ENCODE data around the gene TRAF7. TPM values are rescaled to one million over a fixed set of nuclear protein-coding genes. Genes with fewer than 3 reads are reported as not detected.
A peak's percentile ranks its signal among the peaks of the same experiment; 100 is the strongest.

The TRAF7 gene
- total RNA-seq, 4 donors from 2014 or later = 42.6 to 64.5 (median 54.3) TPM

GRCh38 chr16:2165861-2166260 is 10.3 kb downstream of the TRAF7 start:
- DNase-seq (ENCODE audit: extremely low spot score) = no peak
- H3K27me3 ChIP-seq = no peaks in the 10 kb centered on the region
- WGBS = 91% methylated on average over 11 of the region's 12 CpGs
- intact Hi-C loops (cut with DNase I) = no loop called here
- TF ChIP-seq POLR2A (IDR thresholded peaks at IDR 0.05; ENCODE audit: low read depth) (no peak), POLR2AphosphoS5 (IDR thresholded peaks at IDR 0.05) (no peak)
- no peak overlapping the region for H3K4me3 ChIP-seq
- no peaks in the 10 kb centered on the region for H3K9me3 ChIP-seq
- peaks cover 0 to 36% (median 24%) of the 10 kb centered on the region in 4 donors for H3K4me1 ChIP-seq
- H3K36me3 ChIP-seq = peaks cover 24 to 63% (median 53%) of the 10 kb centered on the region in 4 donors
- no peak overlapping the region for H3K27ac ChIP-seq (replicated peaks in 1 of 4)

GRCh38 chr16:2166263-2167067 is 10.9 kb downstream of the TRAF7 start:
- peaks cover 0 to 30% (median 18%) of the 10 kb centered on the region in 4 donors for H3K4me1 ChIP-seq
- H3K27ac ChIP-seq (replicated peaks in 1 of 4) = no peak overlapping the region
- 96% methylated on average over 16 of the region's 17 CpGs for WGBS
- no peak overlapping the region for H3K4me3 ChIP-seq
- H3K27me3 ChIP-seq = no peaks in the 10 kb centered on the region
- no peak for DNase-seq (ENCODE audit: extremely low spot score)
- TF ChIP-seq POLR2AphosphoS5 (IDR thresholded peaks at IDR 0.05) (no peak), CTCF (IDR thresholded peaks at IDR 0.05) (no peak), EP300 (IDR thresholded peaks at IDR 0.05) (no peak), POLR2A (IDR thresholded peaks at IDR 0.05; ENCODE audit: low read depth) (no peak)
- no peaks in the 10 kb centered on the region for H3K9me3 ChIP-seq
- intact Hi-C loops (cut with DNase I) = no loop called here
- H3K36me3 ChIP-seq = peaks cover 30 to 69% (median 59%) of the 10 kb centered on the region in 4 donors

- intact Hi-C loops (cut with DNase I) = no loop called here
- TF ChIP-seq EP300 (IDR thresholded peaks at IDR 0.05) (no peak), POLR2AphosphoS5 (IDR thresholded peaks at IDR 0.05) (no peak), POLR2A (IDR thresholded peaks at IDR 0.05; ENCODE audit: low read depth) (no peak), CTCF (IDR thresholded peaks at IDR 0.05) (no peak)
- Histone ChIP-seq H3K27me3 (no peaks in the 10 kb centered on the region), H3K4me1 (peaks cover 0 to 23% (median 11%) of the 10 kb centered on the region in 4 donors), H3K9me3 (no peaks in the 10 kb centered on the region), H3K27ac (replicated peaks in 1 of 4) (no peak overlapping the region), H3K4me3 (no peak overlapping the region), H3K36me3 (peaks cover 36 to 76% (median 66%) of the 10 kb centered on the region in 4 donors)
- WGBS = 84% methylated on average over 9 of the region's 18 CpGs
- DNase-seq (ENCODE audit: extremely low spot score) = no peak
Measured at GRCh38 chr16:2167068-2167638, 11.6 kb downstream of the TRAF7 start.

- no peak for DNase-seq (ENCODE audit: extremely low spot score)
- H3K9me3 ChIP-seq = no peaks in the 10 kb centered on the region
- intact Hi-C loops (cut with DNase I) = no loop called here
- 70% methylated on average over 2 of the region's 18 CpGs for WGBS
- H3K27ac ChIP-seq (replicated peaks in 1 of 4) = peak overlapping the region; percentile 45 to 62 (median 58)
- no peak for TF ChIP-seq EP300 (IDR thresholded peaks at IDR 0.05)
- TF ChIP-seq CTCF (IDR thresholded peaks at IDR 0.05) = no peak
- peak in 1 of 2 donors; percentile 54 for TF ChIP-seq POLR2AphosphoS5 (IDR thresholded peaks at IDR 0.05)
- no peak for TF ChIP-seq POLR2A (IDR thresholded peaks at IDR 0.05; ENCODE audit: low read depth)
- peaks cover 60 to 97% (median 87%) of the 10 kb centered on the region in 4 donors for H3K36me3 ChIP-seq
- peaks cover 0 to 9% (median 0%) of the 10 kb centered on the region in 4 donors for H3K4me1 ChIP-seq
- peak overlapping the region; percentile 31 to 54 (median 40) for H3K4me3 ChIP-seq
- no peaks in the 10 kb centered on the region for H3K27me3 ChIP-seq
Measured at GRCh38 chr16:2170080-2170479, 14.5 kb downstream of the TRAF7 start.
